IPS-NIHi7 (cell line): ENCODE results near the gene TOM1L2.

Experiments
- DNase-seq: peaks from one replicate; pipeline ENCODE4 v3.0.0; 2012; ENCODE audit warnings: mixed read lengths; ENCODE audit errors: extremely low spot score

Gene TOM1L2

GRCh38 chr17:17994271-17995069, 22.3 kb upstream of the TOM1L2 start:
- DNase-seq: peak; percentile 85

DNA sequence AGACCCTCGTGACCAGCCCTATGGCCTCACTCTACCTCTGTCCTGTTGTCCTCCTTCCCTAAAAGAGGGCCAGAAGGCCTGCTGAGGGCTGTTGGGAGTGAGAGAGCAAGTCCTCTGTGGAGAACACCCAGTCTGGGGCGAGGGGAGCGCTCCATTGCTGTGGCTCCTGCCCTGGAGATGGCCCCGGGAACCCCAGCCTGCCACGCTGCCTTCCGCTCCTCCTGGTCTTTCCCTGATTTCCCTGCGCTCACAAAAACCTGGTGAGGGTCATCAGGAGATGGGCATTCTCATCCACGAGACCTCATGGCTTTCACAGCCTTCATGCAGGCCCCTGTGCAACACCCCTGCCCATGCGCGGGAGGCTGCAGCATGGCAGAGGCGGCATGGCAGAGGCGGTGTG, 21.7 kb upstream of the TOM1L2 start:
- DNase-seq: no peak

GRCh38 chr17:17993366-17993765, 21.2 kb upstream of the TOM1L2 start:
- DNase-seq: no peak

GRCh38 chr17:17990282-17990681, 18.1 kb upstream of the TOM1L2 start:
- DNase-seq: no peak

DNA sequence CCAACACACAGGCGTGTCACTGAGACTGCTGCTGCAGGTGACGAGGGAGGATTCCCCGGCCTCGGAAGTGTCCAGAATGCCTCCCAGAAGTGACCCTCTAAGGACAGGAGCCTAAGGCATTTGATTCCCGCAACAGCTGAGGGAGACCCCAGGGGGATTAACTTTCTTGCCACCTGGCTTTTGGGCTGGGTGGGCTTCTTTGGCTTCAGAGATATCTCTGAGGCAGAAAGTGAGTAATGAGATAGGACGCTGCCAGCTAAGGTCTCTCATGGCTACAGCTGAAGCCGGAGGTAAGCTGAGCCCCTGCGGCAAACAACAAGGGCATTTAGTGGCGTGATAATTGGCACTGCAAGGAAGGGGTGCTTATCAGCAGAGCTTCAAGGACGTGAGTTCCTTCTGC, 17.4 kb upstream of the TOM1L2 start:
- no peak for DNase-seq

GRCh38 chr17:17989081-17989480, 16.9 kb upstream of the TOM1L2 start:
- no peak for DNase-seq

- no peak for DNase-seq
Measured at GRCh38 chr17:17988427-17988945, 16.3 kb upstream of the TOM1L2 start.

DNA sequence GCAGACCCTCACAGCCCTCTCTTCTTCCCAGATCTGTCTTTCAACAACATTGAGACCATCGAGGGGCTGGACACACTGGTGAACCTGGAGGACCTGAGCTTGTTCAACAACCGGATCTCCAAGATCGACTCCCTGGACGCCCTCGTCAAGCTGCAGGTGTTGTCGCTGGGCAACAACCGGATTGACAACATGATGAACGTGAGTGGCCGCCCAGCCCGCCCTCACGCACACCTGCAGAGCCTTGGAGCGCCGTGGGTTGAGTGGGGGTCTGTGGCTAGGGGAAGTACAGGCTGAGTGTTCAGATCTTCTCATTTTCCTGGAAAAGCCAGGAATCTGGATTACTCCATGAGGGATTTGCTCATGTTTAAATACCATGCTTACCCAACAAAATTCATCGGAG, 15.7 kb upstream of the TOM1L2 start:
- no peak for DNase-seq

GRCh38 chr17:17987187-17987896, 15.1 kb upstream of the TOM1L2 start:
- DNase-seq: no peak

GRCh38 chr17:17985555-17985954, 13.4 kb upstream of the TOM1L2 start:
- DNase-seq: no peak

DNA sequence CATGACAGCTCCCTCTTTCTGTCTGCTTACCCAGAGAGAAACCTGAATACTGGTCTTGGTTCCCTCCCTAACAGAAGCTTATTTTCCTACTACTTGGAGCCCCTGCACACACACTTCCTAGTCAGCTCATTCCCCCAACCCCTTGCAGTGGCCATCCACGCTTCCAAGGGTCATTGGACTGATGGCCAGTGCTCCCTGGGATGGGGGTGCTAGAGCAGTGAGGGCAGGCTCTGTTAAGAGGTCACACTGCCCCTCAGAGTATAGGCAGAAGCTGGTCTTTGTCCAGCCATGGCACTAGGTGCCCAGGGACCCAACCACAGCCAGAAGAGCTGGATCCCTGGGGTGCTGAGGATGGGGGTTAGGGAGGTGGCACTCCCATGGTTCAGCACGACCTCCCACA, 13.0 kb upstream of the TOM1L2 start:
- no peak for DNase-seq

DNA sequence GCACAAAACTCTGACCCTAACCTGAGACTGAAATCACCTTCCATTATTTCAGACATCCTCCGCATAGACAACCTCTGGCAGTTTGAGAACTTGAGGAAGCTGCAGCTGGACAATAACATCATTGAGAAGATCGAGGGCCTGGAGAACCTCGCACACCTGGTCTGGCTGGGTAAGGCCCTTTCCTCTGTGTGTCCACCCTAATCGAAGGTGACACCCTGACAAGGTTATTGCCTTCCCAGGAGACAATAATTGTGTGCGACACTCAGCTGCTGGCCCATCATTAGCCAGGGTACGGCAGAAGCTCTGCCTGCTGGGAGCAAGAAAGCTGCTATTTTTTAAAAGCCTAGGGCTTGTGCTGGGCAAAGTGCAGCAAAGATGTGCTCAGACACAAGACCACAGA, 11.6 kb upstream of the TOM1L2 start:
- DNase-seq: no peak

GRCh38 chr17:17983376-17983775, 11.2 kb upstream of the TOM1L2 start:
- DNase-seq: no peak

GRCh38 chr17:17982801-17983200, 10.6 kb upstream of the TOM1L2 start:
- no peak for DNase-seq

DNA sequence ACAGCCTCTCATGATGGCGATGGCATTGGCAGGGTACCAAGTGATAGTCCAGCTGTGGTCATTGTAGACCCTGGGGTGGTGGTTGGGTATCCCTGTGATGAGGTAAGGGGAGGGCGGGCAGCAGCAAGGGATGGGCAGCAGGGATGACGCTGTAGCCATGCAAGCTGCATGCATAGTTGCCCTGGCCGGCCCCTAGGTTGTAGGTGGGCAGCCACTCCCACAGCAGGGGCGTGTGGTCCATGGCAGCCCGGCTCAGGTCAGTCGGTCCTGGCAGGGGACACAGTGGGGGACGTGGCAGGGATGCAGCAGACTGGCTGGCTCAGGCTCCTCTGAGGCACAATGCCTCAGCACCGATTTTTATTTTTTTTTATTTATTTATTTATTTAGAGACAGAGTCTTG, 9.1 kb upstream of the TOM1L2 start:
- no peak for DNase-seq

DNA sequence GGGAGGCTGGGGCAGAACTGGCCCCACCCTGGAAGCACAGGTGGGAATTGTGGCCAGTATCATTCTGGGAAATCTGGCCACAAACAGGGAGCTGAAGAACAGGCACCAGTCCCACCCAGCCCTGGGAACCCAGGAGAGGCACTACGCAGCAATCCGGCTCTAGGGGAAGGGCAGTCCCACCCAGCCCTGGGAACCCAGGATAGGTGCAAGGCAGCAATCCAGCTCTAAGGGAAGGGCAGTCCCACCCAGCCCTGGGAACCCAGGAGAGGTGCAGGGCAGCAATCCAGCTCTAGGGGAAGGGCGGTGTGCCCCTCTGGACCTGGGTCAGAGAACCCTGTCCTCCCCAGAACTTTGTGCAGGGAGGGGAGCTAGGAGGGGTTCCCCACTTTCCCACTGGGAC, 7.6 kb upstream of the TOM1L2 start:
- DNase-seq: no peak

DNA sequence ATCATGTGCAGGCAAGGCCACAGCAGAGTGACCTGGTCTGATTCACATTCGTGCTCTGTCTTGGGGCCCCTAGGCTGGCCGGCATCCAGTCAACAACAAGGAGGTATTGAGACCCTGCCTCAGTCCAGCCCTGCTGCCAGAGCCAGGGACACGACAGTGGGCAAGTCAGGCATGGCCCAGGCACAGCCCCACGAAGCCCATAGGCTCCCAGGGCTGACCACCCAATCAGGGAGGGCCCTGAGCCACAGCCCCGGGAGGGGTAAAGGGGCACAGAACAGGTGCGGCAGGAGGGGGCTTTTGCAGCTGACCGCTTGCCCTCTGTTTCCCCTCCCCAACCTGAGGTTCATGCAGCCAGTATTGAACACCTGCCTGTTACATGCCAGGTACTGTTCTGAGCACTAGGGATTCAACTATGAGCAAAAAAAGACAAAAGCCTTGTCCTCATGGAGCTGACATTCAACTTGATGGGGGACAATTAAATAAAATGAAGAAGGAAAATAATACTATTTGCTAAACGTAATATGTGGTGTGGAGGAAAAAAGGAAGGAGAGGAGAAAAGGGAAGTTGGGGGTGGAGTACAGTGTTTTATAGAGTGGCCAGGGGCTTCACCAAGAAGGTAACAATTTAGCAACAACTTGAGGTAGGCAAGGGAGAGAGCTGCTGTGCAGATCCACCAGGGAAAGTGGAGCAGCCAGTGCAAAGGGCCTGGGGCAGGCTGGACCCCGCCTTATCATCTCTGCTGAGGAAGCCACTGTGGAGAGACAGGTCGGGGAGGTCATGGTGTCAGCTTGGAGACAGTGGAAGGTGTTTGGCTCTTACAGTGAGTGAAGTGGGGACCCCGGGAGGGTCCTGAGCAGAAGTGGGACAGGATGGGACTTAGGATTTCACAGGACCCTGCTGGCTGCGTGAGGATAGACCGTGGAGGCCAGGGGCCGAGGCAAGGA, 6.6 kb upstream of the TOM1L2 start:
- DNase-seq: no peak

DNA sequence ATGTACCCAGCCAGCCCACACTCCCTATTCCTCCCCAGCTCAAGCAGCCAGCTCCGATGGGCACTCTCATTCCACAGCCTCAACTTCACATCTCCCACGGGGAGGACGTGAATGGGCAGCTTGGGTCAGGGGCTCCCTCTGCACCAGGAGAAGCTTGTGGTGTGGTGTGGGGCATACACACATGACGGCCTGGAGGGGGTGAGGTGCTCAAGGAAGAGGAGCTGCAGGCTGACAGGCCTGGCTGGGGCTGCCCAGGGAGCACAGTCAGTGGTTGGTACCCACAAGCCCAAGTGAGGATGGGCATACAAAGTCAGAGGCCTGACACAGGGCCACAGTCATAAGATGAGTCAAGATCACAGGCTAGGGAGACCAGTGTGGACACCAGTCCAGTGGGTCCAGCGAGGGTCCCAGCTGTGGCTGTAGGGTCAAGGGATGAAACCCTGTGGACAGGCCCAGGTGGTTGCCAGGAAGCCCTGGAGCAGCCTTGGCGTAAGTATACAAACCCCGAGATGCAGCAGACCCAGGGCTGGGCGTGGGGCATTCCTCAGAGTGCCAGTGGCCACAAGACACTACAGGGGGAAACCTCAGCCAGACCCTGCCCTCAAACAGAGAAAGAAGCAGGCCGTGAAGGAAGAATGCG, 4.9 kb upstream of the TOM1L2 start:
- no peak for DNase-seq

GRCh38 chr17:17975436-17975835, 3.2 kb upstream of the TOM1L2 start:
- DNase-seq: no peak

- DNase-seq: no peak
Measured at GRCh38 chr17:17972952-17973254, 703 bp upstream of the TOM1L2 start.

- no peak for DNase-seq
Measured at GRCh38 chr17:17971431-17972125, 622 bp downstream of the TOM1L2 start.
